LNCAP (cell line): ENCODE measurements around the gene ZNF281.

Experiments used
- TF ChIP-seq, protein P1 (sequence below): fragments of 450-650 bp; IDR thresholded peaks from 2 replicates; pipeline ENCODE4 v1.5.1; 2017; ENCODE audit warnings: mild to moderate bottlenecking

Gene ZNF281

DNA sequence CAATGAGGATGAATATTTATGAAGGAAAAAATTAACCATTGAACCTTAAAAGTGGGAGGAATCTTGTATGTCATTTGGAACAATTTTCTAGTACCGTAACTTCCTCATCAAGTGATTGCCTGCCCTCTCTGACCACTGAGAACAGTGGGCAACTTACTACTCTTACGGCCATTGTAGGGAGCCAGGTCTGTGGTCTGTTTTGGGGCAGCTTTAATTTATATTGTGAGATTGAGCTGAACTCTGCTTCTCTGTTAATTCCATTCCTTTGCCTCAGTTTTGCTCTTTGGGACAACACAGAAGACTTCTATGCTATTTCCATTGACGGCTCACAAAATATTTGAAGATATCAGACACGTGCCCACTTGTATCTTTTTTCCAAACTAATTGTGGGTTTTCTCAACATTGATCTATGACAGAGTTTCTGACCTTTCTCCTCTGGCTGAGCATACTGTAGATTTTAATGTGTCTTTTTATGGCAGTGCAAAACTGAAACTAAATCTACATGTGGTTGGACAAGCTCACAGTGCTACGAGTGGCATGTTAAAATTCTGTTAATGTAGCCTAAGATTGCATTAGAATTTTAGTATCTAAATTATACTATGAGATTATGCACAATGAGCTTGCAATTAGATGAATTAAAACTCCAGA, 27.8 kb upstream of the ZNF281 start:
- TF ChIP-seq, protein P1, sequence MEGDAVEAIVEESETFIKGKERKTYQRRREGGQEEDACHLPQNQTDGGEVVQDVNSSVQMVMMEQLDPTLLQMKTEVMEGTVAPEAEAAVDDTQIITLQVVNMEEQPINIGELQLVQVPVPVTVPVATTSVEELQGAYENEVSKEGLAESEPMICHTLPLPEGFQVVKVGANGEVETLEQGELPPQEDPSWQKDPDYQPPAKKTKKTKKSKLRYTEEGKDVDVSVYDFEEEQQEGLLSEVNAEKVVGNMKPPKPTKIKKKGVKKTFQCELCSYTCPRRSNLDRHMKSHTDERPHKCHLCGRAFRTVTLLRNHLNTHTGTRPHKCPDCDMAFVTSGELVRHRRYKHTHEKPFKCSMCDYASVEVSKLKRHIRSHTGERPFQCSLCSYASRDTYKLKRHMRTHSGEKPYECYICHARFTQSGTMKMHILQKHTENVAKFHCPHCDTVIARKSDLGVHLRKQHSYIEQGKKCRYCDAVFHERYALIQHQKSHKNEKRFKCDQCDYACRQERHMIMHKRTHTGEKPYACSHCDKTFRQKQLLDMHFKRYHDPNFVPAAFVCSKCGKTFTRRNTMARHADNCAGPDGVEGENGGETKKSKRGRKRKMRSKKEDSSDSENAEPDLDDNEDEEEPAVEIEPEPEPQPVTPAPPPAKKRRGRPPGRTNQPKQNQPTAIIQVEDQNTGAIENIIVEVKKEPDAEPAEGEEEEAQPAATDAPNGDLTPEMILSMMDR: no peak

DNA sequence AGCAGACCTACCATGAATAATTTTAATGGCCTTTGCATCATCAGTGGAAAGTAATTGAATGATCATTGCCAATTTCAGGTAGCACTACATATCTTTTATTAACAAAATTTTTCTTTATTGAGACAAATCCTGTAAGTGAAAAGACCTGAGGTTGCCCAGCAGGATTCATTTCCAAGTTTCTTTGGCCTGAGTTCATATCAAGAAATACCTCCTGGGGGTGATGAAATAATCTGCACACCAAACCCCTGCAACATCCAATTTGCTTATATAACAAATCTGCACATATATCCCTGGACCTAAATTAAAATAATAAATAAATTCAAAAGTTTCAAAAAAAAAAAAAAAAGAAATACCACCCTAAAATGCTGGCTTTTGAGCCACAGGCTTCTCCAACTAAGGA, 27.3 kb upstream of the ZNF281 start:
- TF ChIP-seq, protein P1: no peak

DNA sequence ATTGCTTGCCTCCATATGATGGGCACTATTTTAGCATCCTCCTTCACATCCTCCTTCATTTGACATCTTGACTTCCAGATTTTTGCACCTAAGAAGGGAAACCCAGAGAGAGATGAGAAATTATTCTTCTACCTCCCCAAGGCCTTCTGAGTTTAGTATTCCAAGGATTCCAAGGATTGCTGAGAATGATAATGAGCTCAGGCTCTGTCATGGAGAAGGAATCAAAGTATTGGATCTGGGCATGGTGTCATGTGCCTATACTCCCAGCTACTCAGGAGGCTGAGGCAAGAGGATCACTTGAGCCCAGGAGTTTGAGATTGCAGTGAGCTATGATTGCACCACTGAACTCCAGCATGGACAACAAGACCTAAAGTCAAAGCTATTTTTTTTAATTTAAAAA, 26.6 kb upstream of the ZNF281 start:
- TF ChIP-seq, protein P1: no peak

DNA sequence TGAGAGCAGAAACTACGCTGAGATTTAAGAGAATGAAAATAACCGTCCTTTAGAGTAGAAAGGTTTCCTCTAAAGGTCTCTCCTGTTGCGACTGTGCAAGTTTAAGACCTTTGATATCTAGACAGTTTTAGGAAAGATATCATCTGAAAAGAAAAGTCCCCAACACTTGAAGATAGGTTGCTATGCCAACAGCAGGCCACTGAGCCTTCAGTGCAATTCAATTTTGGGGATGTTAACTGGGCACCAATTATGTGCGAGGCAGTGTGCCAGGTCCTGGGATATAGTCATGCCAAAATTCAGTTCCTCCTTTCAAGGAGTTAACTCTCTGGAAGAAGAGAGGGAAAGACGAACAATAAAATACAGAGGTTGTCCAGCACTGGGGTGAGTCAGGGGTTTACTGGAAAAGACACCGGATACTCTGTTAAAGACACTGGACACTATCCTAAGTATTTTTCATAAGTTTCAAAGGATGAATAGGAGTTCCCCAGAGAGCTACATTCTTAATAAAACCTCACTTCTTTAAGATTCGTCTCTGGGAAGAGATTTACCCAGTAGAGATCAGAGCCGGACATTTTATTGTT, 25.5 kb upstream of the ZNF281 start:
- TF ChIP-seq, protein P1: no peak

DNA sequence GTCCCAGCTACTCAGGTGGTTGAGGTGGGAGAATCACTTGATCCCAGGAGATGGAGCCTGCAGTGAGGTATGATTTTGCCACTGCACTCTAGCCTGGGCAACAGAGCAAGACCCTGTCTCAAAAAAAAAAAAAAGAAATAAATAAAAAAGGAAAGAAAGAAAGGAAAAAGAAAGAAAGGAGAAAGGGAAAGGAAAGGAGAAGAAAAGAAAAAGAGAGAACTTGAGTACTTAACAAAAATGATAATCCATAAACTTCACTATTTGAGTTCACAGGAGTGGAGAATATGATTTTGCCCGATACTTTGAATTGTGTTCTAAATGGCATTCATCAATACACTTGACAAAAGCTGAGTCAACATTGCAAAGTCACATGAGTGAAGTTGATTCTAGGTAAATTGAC, 23.8 kb upstream of the ZNF281 start:
- TF ChIP-seq, protein P1: no peak

DNA sequence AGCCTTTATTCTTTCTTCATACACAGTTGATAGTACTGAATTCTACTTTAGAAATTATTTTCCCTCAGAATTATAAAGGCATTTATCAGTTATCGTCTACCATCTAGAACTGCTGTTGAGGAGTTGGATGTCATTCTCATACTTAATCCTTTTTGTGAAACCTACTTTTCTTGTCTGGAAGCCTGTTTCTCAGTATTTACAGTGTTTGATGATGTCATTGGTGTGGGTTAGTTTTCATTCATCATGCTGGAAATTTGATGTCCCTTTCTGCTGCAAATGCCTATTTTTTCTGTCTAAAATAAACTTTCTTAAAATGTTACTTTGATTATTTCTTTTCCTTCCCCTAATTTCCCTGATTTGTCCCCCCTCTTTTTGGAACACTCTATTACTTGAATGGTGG, 22.8 kb upstream of the ZNF281 start:
- TF ChIP-seq, protein P1: no peak

DNA sequence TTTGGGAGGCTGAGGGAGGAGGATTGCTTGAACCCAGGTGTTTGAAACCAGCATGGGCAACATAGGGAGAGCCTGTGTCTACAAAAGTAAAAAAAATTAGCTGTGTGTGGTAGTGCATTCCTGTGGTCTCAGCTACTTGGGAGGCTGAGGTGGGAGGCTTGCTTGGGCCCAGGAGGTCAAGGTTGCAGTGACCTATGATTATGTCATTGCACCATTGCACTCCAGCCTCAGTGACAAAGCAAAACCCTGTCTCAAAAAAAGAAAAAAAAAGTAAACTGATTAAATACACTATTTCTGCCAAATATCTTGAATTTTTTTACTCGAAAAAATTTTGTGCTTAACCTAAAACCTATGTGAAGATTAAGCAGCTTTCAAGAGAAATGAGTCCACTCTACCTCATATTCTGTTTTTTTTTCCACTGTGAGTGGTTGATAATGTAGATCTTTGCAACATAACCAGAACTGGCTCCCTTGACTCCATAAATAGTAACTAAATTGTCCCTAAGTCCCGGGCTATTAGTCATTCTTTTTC, 19.4 kb upstream of the ZNF281 start:
- TF ChIP-seq, protein P1: no peak
